Karpas-422 (cell line): ENCODE results near the gene SMIM13. TPM values are rescaled to one million over a fixed set of nuclear protein-coding genes. Genes with fewer than 3 reads are reported as not detected.
"Not testable (repeated sequence)": the region's sequence is repeated elsewhere in the genome, so short reads cannot be mapped to it uniquely, and the experiment has no call there.

Experiments used
- DNase-seq: peaks from one replicate; pipeline ENCODE4 v3.0.0-alpha.2; 2015
- H2AFZ ChIP-seq: fragments of 200-600 bp; sonication (generic); 2 replicates; pipeline ENCODE4 v1.6.1; 2014; ENCODE audit warnings: antibody characterized with exemption, low read length, mixed read lengths
- H3K27ac ChIP-seq: fragments of 200-600 bp; sonication (generic); 2 replicates; pipeline ENCODE4 v1.5.1; 2014; ENCODE audit warnings: mild to moderate bottlenecking, low read length, moderate library complexity
- H3K27me3 ChIP-seq: fragments of 200-600 bp; sonication (generic); 2 replicates; pipeline ENCODE4 v1.6.1; 2014; ENCODE audit warnings: low read length, mixed read lengths
- H3K36me3 ChIP-seq: fragments of 200-600 bp; sonication (generic); 2 replicates; pipeline ENCODE4 v1.6.1; 2014; ENCODE audit warnings: low read length, mixed read lengths; ENCODE audit not compliant: insufficient read depth
- H3K4me1 ChIP-seq: fragments of 200-600 bp; sonication (generic); 2 replicates; pipeline ENCODE4 v1.6.1; 2014; ENCODE audit warnings: mild to moderate bottlenecking, low read length, mixed read lengths
- H3K4me2 ChIP-seq: fragments of 200-600 bp; sonication (generic); 2 replicates; pipeline ENCODE4 v1.6.1; 2014; ENCODE audit warnings: low read length, low read depth, mild to moderate bottlenecking; ENCODE audit not compliant: poor library complexity, severe bottlenecking
- H3K4me3 ChIP-seq: fragments of 200-600 bp; sonication (generic); 2 replicates; pipeline ENCODE4 v1.5.1; 2014; ENCODE audit warnings: mild to moderate bottlenecking, antibody characterized with exemption, low read length, mixed read lengths
- H3K79me2 ChIP-seq: fragments of 200-600 bp; sonication (generic); 2 replicates; pipeline ENCODE4 v1.6.1; 2014; ENCODE audit warnings: mild to moderate bottlenecking, low read length, mixed read lengths
- H3K9ac ChIP-seq: fragments of 200-600 bp; sonication (generic); 2 replicates; pipeline ENCODE4 v1.6.0; 2014; ENCODE audit warnings: low read length
- H3K9me2 ChIP-seq: fragments of 200-600 bp; sonication (generic), shearing (Covaris generic); replicated peaks from 2 replicates; pipeline ENCODE4 v1.6.0; 2014; ENCODE audit warnings: mild to moderate bottlenecking, low read length, moderate library complexity; ENCODE audit not compliant: insufficient read depth
- H3K9me3 ChIP-seq: fragments of 300-700, 200-600 bp; sonication (generic); 2 replicates; pipeline ENCODE4 v1.6.1; 2014; ENCODE audit warnings: low read length, mixed read lengths
- H4K20me1 ChIP-seq: fragments of 200-600 bp; sonication (generic); 2 replicates; pipeline ENCODE4 v1.6.1; 2014; ENCODE audit warnings: mild to moderate bottlenecking, antibody characterized with exemption, low read length, low read depth; ENCODE audit not compliant: insufficient read depth
- total RNA-seq: library from RNA; depleted of rRNA; stranded (reverse); fragments of >200 nt; shearing (Covaris generic); gene quantifications from 2 replicates; pipeline ENCODE4 v1.2.3, GENCODE V29; 2014; ENCODE audit warnings: low replicate concordance

The SMIM13 gene
- total RNA-seq, 1 experiment from 2014 or later: 8.9 TPM

DNA sequence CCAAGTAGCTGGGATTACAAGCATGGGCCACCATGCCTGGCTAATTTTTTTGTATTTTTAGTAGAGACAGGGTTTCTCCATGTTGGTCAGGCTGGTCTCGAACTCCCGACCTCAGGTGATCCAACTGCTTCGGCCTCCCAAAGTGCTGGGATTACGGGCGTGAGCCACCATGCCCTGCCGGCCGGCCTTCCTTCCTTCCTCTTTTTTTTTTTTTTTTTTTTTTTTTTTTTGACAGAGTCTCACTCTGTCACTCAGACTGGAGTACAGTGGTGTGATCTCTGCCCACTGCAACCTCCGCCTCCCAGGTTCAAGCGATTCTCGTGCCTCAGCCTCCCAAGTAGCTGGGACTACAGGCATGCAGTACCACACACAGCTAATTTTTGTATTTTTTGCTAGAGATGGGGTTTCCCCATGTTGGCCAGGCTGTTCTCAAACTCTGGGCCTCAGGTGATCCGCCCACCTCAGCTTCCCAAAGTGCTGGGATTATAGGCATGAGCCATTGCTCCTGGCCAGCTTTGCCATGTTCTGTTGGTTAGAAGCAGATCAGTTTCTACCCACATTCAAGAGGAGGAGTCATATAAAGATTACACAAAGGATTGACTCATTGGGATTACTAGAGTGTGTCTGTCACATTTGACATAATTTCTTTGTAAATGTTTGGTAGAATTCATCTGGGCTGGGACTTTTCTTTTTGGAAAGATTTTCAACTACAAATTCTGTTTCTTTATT lies 22.3 kb downstream of the SMIM13 start:
- not testable (repeated sequence) for H3K36me3 ChIP-seq, H3K4me3 ChIP-seq, H2AFZ ChIP-seq, H3K9me3 ChIP-seq, H3K9ac ChIP-seq, H4K20me1 ChIP-seq, DNase-seq, H3K4me2 ChIP-seq, H3K9me2 ChIP-seq, H3K27me3 ChIP-seq, H3K27ac ChIP-seq
- Histone ChIP-seq H3K79me2 (peaks cover 81% of the 10 kb centered on the region), H3K4me1 (peaks cover 24% of the 10 kb centered on the region)

GRCh38 chr6:11120271-11121005 lies 26.8 kb downstream of the SMIM13 start:
- Histone ChIP-seq H3K27me3 (no peaks in the 10 kb centered on the region), H3K4me2 (peak overlapping the region; percentile 58), H3K9ac (no peak overlapping the region), H2AFZ (no peak overlapping the region), H3K4me3 (peak overlapping the region; percentile 4; the same call in 1 of the 2 replicates), H3K79me2 (peaks cover 77% of the 10 kb centered on the region), H3K36me3 (no peaks in the 10 kb centered on the region), H4K20me1 (0 out of 2 replicates have a peak, but pooled peaks cover 17% of the 10 kb centered on the region), H3K27ac (peak overlapping the region; percentile 70), H3K9me2 (no peaks in the 10 kb centered on the region), H3K4me1 (peaks cover 35% of the 10 kb centered on the region), H3K9me3 (no peaks in the 10 kb centered on the region)
- DNase-seq: peak; percentile 55

DNA sequence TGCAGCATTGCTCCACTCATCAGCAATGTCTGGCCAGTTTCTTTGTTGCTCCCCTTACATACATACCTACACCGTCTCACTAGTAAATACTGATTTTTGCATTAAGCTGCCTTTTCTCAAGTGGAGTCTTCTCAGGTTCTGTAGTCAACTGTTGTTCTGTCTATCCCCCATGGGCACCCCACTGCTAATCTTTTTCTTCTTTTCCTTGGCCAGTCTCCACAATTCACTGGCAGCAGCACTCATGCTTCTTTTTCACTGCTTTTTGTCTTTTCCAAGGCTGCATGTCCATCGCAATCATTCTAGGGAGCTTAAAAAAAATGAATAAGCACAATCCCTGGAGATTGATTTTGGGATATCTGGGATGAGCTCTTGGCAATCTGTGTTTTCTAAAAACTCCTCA lies 28.2 kb downstream of the SMIM13 start:
- Histone ChIP-seq H3K4me3 (no peak overlapping the region), H3K9ac (no peak overlapping the region), H3K36me3 (no peaks in the 10 kb centered on the region), H3K79me2 (peaks cover 76% of the 10 kb centered on the region), H3K4me2 (peak overlapping the region; percentile 58), H3K4me1 (peaks cover 35% of the 10 kb centered on the region), H3K27ac (0 out of 2 replicates have a peak overlapping the region, but pooled peaks have one; percentile 6), H2AFZ (no peak overlapping the region), H3K27me3 (no peaks in the 10 kb centered on the region), H4K20me1 (0 out of 2 replicates have a peak, but pooled peaks cover 11% of the 10 kb centered on the region), H3K9me3 (no peaks in the 10 kb centered on the region), H3K9me2 (no peaks in the 10 kb centered on the region)
- DNase-seq: no peak

GRCh38 chr6:11122380-11122779 lies 28.7 kb downstream of the SMIM13 start:
- Histone ChIP-seq H3K4me1 (peaks cover 35% of the 10 kb centered on the region), H3K79me2 (peaks cover 76% of the 10 kb centered on the region), H3K36me3 (no peaks in the 10 kb centered on the region), H3K9me3 (no peaks in the 10 kb centered on the region), H2AFZ (no peak overlapping the region), H3K4me3 (no peak overlapping the region), H4K20me1 (0 out of 2 replicates have a peak, but pooled peaks cover 11% of the 10 kb centered on the region), H3K27ac (no peak overlapping the region), H3K9ac (no peak overlapping the region), H3K27me3 (no peaks in the 10 kb centered on the region), H3K9me2 (no peaks in the 10 kb centered on the region), H3K4me2 (no peak overlapping the region)
- no peak for DNase-seq

DNA sequence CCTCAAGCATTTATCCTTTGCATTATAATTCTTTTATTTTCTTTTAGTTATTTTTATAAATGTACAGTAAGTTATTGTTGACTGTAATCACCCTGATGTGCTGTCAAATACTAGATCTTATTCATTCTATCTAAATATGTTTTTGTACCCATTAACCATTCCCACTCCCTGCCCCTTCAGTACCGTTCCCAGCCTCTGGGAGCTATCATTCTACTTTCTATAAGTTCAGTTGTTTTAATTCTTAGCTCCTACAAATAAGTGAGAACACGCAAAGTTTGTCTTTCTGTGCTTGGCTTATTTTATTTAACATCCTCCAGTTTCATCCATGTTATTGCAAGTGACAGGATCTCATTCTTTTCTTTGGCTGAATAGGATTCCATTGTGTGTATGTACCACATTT lies 30.3 kb downstream of the SMIM13 start:
- Histone ChIP-seq H3K9me2 (no peaks in the 10 kb centered on the region), H3K27ac (no peak overlapping the region), H3K9me3 (no peaks in the 10 kb centered on the region), H3K27me3 (no peaks in the 10 kb centered on the region), H3K9ac (no peak overlapping the region), H3K4me2 (no peak overlapping the region), H3K79me2 (peaks cover 65% of the 10 kb centered on the region), H2AFZ (no peak overlapping the region), H3K4me1 (peaks cover 31% of the 10 kb centered on the region), H3K36me3 (no peaks in the 10 kb centered on the region), H3K4me3 (no peak overlapping the region), H4K20me1 (0 out of 2 replicates have a peak, but pooled peaks cover 12% of the 10 kb centered on the region)
- no peak for DNase-seq

DNA sequence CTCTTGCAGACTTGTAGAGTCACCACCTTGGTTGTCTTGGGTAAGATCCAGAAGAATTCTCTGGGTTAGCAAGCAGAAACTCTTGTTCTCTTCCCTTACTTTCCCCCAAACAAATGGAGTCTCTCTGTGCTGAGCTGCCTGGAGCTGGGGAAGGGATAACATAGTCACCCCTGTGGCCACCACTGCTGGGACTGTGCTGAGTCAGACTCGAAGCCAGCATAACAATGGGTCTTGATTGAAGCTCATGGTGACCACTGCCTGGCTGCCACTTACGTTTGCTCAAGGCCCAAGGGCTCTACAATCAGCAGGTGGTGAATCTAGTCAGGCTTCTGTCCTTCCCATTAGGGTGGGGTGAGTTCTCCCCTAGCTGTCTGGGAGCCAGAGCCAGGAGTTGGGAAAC lies 33.2 kb downstream of the SMIM13 start:
- H4K20me1 ChIP-seq: peaks cover 23% of the 10 kb centered on the region; the same call in 1 of the 2 replicates

DNA sequence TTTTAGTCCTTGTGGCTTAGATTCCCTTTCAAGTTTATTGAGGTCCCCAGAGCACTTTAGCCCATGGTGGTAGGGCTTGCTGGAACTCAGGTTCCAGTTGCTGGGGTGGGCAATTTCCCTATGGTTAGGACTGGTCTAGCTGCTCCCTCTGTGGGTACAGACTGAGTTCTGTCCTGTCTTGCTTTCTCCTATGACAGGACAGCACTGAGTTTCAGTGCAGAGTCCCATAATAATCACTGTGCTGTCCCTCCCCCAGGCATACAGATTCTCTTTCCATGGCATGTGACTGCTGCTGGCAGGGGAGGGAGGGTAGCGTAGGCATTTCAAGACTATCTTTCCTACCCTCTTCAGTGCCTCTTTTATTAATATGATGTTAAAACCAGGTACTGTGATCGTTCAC lies 35.0 kb downstream of the SMIM13 start:
- Histone ChIP-seq H3K4me1 (peaks cover 5% of the 10 kb centered on the region; the same call in 1 of the 2 replicates), H4K20me1 (peaks cover 17% of the 10 kb centered on the region; the same call in 1 of the 2 replicates), H3K4me2 (no peak overlapping the region), H3K36me3 (no peaks in the 10 kb centered on the region), H3K9me2 (no peaks in the 10 kb centered on the region), H3K9me3 (no peaks in the 10 kb centered on the region), H3K27ac (no peak overlapping the region), H2AFZ (no peak overlapping the region), H3K27me3 (no peaks in the 10 kb centered on the region), H3K79me2 (peaks cover 46% of the 10 kb centered on the region), H3K9ac (no peak overlapping the region), H3K4me3 (no peak overlapping the region)
- no peak for DNase-seq

More for the DNA sequence above, 33.2 kb downstream of the SMIM13 start:
- Histone ChIP-seq H3K4me2 (no peak overlapping the region), H3K9ac (no peak overlapping the region), H3K9me2 (no peaks in the 10 kb centered on the region), H3K4me1 (peaks cover 2% of the 10 kb centered on the region), H3K27me3 (no peaks in the 10 kb centered on the region), H3K79me2 (peaks cover 61% of the 10 kb centered on the region), H3K9me3 (no peaks in the 10 kb centered on the region), H3K4me3 (no peak overlapping the region), H3K27ac (no peak overlapping the region), H2AFZ (no peak overlapping the region), H3K36me3 (no peaks in the 10 kb centered on the region)
- no peak for DNase-seq

GRCh38 chr6:11129908-11130565 lies 36.4 kb downstream of the SMIM13 start:
- Histone ChIP-seq H3K27me3 (no peaks in the 10 kb centered on the region), H3K4me1 (peaks cover 19% of the 10 kb centered on the region), H3K9me2 (no peaks in the 10 kb centered on the region), H3K36me3 (0 out of 2 replicates have a peak, but pooled peaks cover 3% of the 10 kb centered on the region), H3K9me3 (no peaks in the 10 kb centered on the region), H3K4me2 (no peak overlapping the region), H2AFZ (no peak overlapping the region), H3K27ac (no peak overlapping the region), H3K4me3 (no peak overlapping the region), H4K20me1 (peaks cover 17% of the 10 kb centered on the region; the same call in 1 of the 2 replicates), H3K79me2 (peaks cover 37% of the 10 kb centered on the region), H3K9ac (no peak overlapping the region)
- no peak for DNase-seq
